Activated CD4-positive, alpha-beta memory T cell treated with anti-CD3 and anti-CD28 coated beads, Interleukin-2, amount 10 ng/mL, durations not matched to agents 7 days and 5 days (primary cell): ENCODE measurements around the gene TEX26. TPM values are rescaled to one million over a fixed set of nuclear protein-coding genes. Genes with fewer than 3 reads are reported as not detected.

Source experiments
- CTCF ChIA-PET: fragments of 350-600 bp; sonication (Branson Sonifier 250); formaldehyde crosslinking; loops from one replicate; lab custom pipeline; 2021; ENCODE audit warnings: antibody characterized with exemption, inconsistent platforms; lab: Charles Lee
- POLR2A ChIA-PET: fragments of 350-600 bp; sonication (Branson Sonifier 250); formaldehyde crosslinking; loops from one replicate; lab custom pipeline; 2021; ENCODE audit warnings: antibody characterized with exemption; lab: Charles Lee
- DNase-seq: peaks from one replicate; pipeline ENCODE4 v3.0.0-alpha.2; 2020
- H3K27ac Mint-ChIP-seq: one replicate; pipeline ENCODE4 v1.8.0; 2021; ENCODE audit warnings: mild to moderate bottlenecking, mixed read lengths
- H3K27me3 Mint-ChIP-seq: one replicate; pipeline ENCODE4 v1.8.0; 2021; ENCODE audit warnings: mixed read lengths
- H3K36me3 Mint-ChIP-seq: one replicate; pipeline ENCODE4 v1.8.0; 2021; ENCODE audit warnings: low read depth, mixed read lengths
- H3K4me1 Mint-ChIP-seq: one replicate; pipeline ENCODE4 v1.8.0; 2021; ENCODE audit warnings: mixed read lengths
- H3K4me3 Mint-ChIP-seq: one replicate; pipeline ENCODE4 v1.8.0; 2021; ENCODE audit warnings: mild to moderate bottlenecking, mixed read lengths
- H3K9me3 Mint-ChIP-seq: one replicate; pipeline ENCODE4 v1.8.0; 2021; ENCODE audit warnings: mixed read lengths
- total RNA-seq, 2 experiments: library from RNA; stranded (reverse); gene quantifications; one replicate each; pipeline ENCODE4 v1.2.3, GENCODE V29; 2021

Gene TEX26
- total RNA-seq, 2 experiments from 2014 or later: not detected

- no peak overlapping the region for H3K27ac Mint-ChIP-seq
- no peak for DNase-seq
- H3K36me3 Mint-ChIP-seq: no peaks in the 10 kb centered on the region
- CTCF ChIA-PET: interaction anchor here (1.4 kb wide), 1 partner anchor 35 kb away, joined by 4 read pairs; no protein-coding TSS in a partner anchor
- H3K27me3 Mint-ChIP-seq: peaks cover 42% of the 10 kb centered on the region
- POLR2A ChIA-PET: no interaction called here
- no peak overlapping the region for H3K4me3 Mint-ChIP-seq
- peaks cover 7% of the 10 kb centered on the region for H3K4me1 Mint-ChIP-seq
- H3K9me3 Mint-ChIP-seq: no peaks in the 10 kb centered on the region
Observed at GRCh38 chr13:31014456-31014855, 82.0 kb downstream of the TEX26 start.

GRCh38 chr13:31015199-31015598 is 82.7 kb downstream of the TEX26 start:
- H3K4me3 Mint-ChIP-seq: no peak overlapping the region
- ChIA-PET CTCF (interaction anchor here (1.4 kb wide), 1 partner anchor 36 kb away, joined by 4 read pairs; no protein-coding TSS in a partner anchor), POLR2A (no interaction called here)

GRCh38 chr13:31016342-31017325 is 84.2 kb downstream of the TEX26 start:
- Mint-ChIP-seq H3K9me3 (no peaks in the 10 kb centered on the region), H3K36me3 (no peaks in the 10 kb centered on the region), H3K27me3 (peaks cover 42% of the 10 kb centered on the region), H3K4me3 (no peak overlapping the region), H3K4me1 (peaks cover 7% of the 10 kb centered on the region), H3K27ac (no peak overlapping the region)
- POLR2A ChIA-PET: no interaction called here
- CTCF ChIA-PET: no interaction called here
- DNase-seq: no peak

More at GRCh38 chr13:31015199-31015598, 82.7 kb downstream of the TEX26 start:
- Mint-ChIP-seq H3K27ac (no peak overlapping the region), H3K27me3 (peaks cover 38% of the 10 kb centered on the region), H3K36me3 (no peaks in the 10 kb centered on the region), H3K4me1 (peaks cover 7% of the 10 kb centered on the region), H3K9me3 (no peaks in the 10 kb centered on the region)
- no peak for DNase-seq

GRCh38 chr13:31018511-31018910 is 86.1 kb downstream of the TEX26 start:
- no peak for DNase-seq
- Mint-ChIP-seq H3K4me3 (no peak overlapping the region), H3K27ac (no peak overlapping the region), H3K27me3 (peaks cover 54% of the 10 kb centered on the region), H3K4me1 (no peaks in the 10 kb centered on the region), H3K9me3 (no peaks in the 10 kb centered on the region), H3K36me3 (no peaks in the 10 kb centered on the region)
- ChIA-PET CTCF (no interaction called here), POLR2A (no interaction called here)

GRCh38 chr13:31020996-31021395 is 88.5 kb downstream of the TEX26 start:
- no peak for DNase-seq
- ChIA-PET CTCF (no interaction called here), POLR2A (no interaction called here)
- no peaks in the 10 kb centered on the region for H3K36me3 Mint-ChIP-seq
- no peaks in the 10 kb centered on the region for H3K9me3 Mint-ChIP-seq
- H3K27me3 Mint-ChIP-seq: peaks cover 45% of the 10 kb centered on the region
- no peak overlapping the region for H3K4me3 Mint-ChIP-seq
- H3K27ac Mint-ChIP-seq: no peak overlapping the region
- no peaks in the 10 kb centered on the region for H3K4me1 Mint-ChIP-seq

GRCh38 chr13:31022288-31022895 is 89.9 kb downstream of the TEX26 start:
- no peaks in the 10 kb centered on the region for H3K36me3 Mint-ChIP-seq
- peaks cover 47% of the 10 kb centered on the region for H3K27me3 Mint-ChIP-seq
- no peak overlapping the region for H3K27ac Mint-ChIP-seq
- DNase-seq: no peak
- CTCF ChIA-PET: interaction anchor here (0.7 kb wide), 1 partner anchor 14 kb away, joined by 4 read pairs; no protein-coding TSS in a partner anchor
- POLR2A ChIA-PET: no interaction called here
- H3K4me3 Mint-ChIP-seq: no peak overlapping the region
- no peaks in the 10 kb centered on the region for H3K4me1 Mint-ChIP-seq
- no peaks in the 10 kb centered on the region for H3K9me3 Mint-ChIP-seq

- peaks cover 44% of the 10 kb centered on the region for H3K27me3 Mint-ChIP-seq
- H3K4me1 Mint-ChIP-seq: no peaks in the 10 kb centered on the region
- H3K9me3 Mint-ChIP-seq: no peaks in the 10 kb centered on the region
- DNase-seq: no peak
- no peaks in the 10 kb centered on the region for H3K36me3 Mint-ChIP-seq
- H3K27ac Mint-ChIP-seq: no peak overlapping the region
- no peak overlapping the region for H3K4me3 Mint-ChIP-seq
- ChIA-PET POLR2A (no interaction called here), CTCF (interaction anchor here (0.7 kb wide), 1 partner anchor 15 kb away, joined by 4 read pairs; no protein-coding TSS in a partner anchor)
Observed at GRCh38 chr13:31022928-31023530, 90.6 kb downstream of the TEX26 start.

Other genes starting within 250 kb of the TEX26 start
- gene ALOX5AP, start 197.1 kb upstream of the TEX26 start, total RNA-seq: 100 to 1,000 TPM; 230 to 238 TPM
- under 1 TPM in 1 of 2 experiments, not detected in 1; 0.08 TPM for gene MEDAG, start 26.4 kb upstream of the TEX26 start, total RNA-seq
- 100 to 1,000 TPM in 1 of 2 experiments, 10 to 100 TPM in 1; 95.4 to 103 TPM for gene HSPH1, start 229.2 kb downstream of the TEX26 start, total RNA-seq